COLO668 (cell line): ENCODE results near the gene HSPA12B.

ENCODE experiments used
- DNase-seq: peaks from one replicate; lab custom pipeline; 2025; ENCODE audit not compliant: unreplicated experiment; lab: John Stamatoyannopoulos, UW

HSPA12B gene

DNA sequence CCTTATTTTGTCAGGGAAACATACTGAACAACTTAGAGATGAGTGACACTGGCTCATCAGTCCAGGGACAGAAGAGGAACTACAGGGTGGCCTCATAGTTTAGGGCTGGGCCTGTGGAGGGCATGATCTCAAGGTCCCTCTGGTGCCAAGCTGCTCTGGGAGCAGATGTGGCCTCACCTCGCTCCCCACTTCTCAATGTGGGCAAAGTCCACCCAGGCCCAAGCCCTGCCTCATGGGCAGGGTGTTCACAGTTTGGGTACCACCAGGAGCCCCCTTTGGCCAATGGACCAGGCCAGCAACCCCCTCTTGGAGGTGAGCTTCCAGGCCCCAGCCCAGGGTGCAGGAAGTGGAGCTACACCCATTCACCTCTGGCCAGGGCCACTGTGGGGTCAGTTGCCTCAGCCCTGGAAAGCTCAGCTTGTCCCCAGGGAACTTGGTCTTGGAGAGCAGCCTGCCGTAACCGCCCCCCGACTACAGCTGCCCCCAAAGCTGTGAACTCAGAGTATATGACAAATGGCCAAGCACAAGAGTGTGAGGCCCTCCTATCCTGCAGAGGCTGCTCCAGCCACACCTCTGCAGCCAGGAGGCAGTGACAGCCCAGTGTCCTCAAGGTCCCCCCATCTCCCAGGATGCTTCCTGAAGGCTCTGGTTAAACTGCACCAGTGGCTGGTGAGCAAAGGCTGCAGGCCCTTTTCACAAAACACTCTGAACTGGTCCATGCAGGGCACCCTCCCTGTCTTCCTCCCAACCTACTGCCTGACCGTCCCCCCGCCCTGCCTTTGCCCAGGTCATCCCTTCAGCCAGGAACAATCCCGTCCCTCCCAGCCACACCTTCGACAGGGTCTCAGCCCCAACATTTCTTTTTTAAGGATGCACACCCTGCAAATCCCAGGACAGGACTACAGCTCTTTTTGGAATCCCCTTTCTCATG, 31.5 kb downstream of the HSPA12B start:
- no peak for DNase-seq

DNA sequence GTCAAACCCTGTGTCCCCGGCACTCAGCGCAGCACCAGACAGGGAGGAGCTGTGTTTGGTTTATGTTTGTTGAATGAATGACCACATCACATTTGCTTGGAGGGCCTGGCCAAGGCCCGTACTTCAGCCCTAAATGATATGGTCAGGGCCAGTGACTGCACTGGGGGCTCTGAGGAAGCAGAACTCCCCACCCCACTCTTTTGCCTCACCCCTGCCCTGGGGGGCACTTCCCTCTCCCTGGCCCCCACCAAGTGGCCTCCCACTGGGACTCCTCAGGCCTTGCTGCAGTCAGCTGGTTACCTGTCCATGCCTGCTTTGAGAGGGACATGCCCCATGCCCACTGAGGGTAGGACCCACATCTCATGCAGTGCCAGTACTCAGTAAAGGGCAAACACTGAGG, 32.2 kb downstream of the HSPA12B start:
- DNase-seq: no peak

DNA sequence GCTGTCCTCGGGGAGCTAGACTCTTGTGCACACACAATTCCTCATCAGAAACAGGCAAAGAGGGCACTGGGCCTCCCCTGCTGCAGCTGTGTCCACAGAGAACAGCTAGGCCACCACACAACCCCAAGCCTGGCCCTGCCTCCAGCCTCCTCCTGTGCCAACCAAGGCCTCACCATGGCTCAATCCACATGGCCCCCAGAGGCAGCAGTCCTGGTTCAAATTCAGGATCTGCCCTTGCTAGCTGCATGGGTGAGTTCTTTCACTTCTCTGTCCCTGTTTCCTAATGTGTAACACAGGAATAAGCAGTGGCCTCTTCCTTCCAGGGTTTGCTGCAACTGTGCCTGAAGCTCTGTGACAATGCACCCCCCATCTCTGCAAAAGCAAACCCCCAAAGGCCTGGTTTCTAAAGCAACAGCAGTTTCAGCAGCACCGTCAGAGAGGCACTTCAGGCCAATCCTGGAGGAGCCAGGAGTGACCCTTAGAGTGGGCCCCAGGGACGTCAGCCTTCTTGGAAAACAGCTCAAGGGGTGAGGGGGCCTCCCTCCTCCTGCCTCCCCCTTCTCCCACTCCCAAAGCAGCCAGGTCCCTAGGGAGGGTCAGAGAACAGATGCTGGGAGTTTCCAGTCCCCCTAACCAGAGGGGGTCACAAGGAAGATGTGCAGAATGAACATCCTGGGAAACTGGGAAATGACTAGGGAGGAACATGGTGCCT, 32.8 kb downstream of the HSPA12B start:
- peak; percentile 21 for DNase-seq

DNA sequence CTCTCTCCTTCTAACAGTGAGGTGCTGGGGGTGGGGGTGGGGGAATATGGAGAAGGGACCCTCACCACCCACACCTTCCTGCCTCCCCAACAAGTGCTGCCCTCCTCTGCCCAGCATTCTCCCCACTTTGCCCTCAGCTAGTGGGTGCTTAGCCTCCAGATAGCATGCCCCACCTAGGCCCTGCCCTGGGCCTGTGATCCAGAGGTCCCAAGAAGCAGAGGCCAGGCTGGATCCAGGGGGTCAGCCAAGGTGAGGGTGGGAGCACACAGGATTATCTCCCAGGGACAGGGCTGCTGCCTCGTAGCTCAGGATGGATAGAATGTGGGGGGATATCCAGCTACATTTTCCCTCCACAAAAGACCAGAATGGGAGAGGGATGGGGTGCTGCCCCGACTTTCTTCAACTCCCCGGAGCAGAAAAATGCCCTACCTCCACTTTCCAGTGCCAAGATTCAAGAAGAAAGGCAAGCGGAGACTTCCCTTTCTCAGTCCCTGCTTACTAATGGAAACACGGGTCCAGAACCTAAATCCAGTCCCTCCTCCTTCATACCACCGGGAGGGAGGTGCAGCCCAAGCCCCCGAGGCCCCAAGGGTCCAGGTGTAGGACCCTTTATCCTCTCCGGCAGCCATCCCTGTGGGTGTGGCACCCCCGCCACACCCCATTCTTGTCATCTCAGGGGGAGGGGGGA, 34.1 kb downstream of the HSPA12B start:
- no peak for DNase-seq

DNA sequence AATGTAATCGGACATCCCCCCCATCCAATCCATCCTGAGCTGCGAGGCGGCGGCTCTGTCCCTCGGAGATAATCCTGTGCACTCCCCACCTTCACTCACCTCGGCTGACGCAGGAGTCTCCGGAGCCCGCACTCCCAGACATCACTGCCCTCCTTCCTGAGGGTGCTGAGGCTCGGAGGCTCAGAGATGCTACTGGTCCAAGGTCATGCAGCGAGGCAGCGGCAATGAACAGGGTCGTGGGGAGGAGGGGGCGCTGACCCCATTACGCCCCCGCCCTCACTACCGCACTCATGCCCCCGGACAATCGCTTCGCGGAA, 34.6 kb downstream of the HSPA12B start:
- DNase-seq: peak; percentile 20

DNA sequence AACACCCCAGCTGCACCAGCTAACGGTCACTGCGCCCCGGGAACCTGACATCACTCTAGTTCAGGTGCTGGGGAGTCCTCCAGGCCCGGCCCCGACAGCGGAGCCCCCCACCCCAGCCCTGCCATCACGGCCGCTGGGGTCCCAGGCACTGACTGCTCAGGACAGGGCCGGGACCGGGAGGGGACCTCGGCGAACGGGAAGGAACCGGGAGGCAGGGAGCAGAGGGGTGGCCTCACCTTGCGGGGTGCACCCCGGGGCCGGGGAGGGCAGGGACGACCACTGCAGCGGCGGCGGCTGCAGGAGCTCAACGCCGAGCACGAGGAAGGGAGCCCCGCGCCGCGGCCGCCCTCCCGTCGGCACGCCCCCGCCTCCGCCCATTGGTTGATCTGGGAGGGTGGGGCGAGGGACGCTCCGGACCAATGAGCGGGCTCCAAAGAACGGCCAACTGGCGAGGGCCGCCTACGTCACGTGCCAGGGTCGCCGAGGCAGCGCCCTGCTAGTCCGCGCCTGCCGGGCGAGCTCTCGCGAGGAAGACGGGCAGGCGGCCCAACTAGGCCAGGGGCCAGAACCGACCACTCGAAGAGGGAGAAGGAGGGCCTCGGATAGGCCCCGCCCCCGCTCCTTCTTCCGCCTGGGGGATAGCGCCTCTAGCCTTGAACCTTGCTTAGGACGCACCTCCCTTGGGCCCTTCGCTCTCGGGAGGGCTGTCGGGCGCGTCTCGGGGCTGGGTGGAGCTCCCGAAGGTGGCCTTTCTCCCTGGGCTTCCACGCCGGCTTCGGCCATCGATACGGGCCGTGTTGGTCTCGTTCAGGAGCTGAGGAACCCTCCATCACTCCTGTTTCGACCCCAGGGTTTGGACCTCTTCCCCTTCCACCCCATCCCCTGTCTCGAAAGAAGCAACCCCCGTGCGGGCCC, 35.2 kb downstream of the HSPA12B start, which contains the start of gene ADISSP:
ADISSP (minus strand) TSS at position 327 of the 915 bp plus-strand sequence. CDS start 7,653 bp downstream, outside the sequence.
- peak; percentile 99 for DNase-seq

DNA sequence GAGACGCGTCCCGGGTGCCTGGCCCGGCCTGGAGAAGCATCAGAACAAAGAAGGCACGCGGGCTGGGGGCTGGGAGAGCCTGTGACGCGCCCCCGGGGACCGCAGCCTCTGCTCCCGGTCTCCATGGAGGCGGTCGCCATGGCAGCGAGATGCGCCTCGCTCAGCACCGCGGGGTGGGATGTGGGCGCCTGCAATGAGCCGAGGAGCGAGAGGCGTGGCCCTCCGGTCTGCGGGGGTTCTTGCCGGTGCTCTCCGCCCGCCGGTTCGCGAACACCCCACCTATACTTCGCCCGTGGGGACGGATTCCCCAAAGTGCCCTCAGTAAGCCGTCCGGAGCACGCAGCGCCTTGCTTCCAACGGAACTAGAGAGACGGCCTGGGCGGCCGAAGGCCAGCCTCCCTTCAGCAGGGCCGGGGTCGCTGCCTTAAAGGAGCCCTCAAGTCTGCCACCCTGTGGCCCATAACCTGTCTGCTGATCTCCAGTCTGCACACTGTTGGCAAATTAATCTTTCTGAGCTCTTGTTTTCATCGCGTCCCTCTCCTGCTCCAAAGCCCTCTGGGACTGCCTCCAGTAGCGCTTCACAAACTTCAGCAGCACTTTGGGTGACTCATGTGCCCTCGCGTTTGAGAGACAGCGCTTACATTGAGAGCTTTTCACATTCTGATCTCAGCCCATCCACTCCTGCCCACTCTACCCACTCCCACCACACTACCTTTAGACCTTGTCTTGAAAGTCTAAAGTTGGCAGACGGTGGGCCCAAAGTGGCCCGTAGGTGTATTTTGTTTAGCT, 36.1 kb downstream of the HSPA12B start:
- peak; percentile 91 for DNase-seq

DNA sequence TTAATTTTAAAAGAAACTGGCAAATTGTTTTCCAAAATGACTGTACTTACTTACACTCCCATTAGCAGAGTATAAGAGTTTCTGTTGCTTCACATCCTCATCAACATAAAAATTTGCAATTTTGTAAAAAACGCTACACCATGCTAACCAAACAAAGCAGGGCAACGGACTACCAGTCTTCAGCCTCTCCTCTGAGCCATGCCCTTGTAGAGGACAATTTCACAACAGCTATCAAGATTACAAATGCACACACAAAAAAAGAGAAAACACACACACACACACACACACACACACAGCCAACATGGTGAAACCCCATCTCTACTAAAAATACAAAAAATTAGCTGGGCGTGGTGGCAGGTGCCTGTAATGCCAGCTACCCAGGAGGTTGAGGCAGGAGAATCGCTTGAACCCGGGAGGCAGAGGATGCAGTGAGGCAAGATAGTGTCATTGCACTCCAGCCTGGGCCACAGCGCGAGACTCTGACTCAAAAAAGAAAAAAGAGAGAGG, 39.1 kb downstream of the HSPA12B start:
- no peak for DNase-seq

DNA sequence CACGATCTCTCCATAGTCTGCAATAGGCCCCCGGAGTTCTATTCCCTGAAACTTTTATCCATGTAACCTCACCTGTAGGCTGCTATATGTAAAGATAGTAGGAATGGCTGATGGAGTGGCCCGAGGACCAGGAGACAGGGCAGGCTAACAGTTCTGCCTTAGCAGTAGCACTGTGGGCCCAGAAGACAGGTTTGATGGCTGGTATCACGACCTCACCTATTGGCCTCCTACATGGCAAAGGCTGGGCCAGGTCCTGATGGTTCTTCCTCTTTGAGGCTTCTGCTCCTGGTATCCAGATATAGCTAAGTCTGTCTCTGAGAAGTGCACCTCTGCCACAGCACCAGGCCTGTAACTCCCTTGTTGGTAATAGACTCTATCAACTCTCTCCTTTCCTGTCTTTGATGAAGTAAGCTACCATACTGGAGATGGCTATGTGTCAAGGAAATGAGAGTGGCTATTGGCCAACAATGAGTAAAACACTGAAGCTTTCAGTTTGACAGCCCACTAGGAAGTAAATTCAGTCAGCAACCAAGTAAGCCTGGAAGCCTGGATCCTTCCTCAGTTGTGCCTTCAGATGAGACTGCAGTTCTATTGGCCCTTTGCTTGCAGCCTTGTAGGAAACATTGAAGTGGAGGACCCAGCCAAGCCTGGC, 43.1 kb downstream of the HSPA12B start:
- DNase-seq: no peak

DNA sequence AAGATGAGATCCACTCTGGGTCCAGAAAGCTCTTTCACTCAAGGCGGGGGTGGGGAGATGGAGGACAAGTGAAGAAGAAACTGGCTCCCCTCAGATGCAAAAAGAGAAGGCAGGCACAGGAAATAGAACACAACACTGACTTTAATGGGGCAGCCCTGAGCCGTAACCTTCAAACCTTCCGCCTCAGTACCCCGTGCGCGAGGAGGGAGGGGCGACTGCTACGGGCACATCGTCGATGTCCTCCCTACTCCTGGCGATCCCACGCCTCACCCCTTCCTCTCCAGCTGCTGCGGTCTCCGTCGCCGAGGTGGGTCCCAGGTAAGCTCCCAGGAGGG, 44.9 kb downstream of the HSPA12B start:
- no peak for DNase-seq

DNA sequence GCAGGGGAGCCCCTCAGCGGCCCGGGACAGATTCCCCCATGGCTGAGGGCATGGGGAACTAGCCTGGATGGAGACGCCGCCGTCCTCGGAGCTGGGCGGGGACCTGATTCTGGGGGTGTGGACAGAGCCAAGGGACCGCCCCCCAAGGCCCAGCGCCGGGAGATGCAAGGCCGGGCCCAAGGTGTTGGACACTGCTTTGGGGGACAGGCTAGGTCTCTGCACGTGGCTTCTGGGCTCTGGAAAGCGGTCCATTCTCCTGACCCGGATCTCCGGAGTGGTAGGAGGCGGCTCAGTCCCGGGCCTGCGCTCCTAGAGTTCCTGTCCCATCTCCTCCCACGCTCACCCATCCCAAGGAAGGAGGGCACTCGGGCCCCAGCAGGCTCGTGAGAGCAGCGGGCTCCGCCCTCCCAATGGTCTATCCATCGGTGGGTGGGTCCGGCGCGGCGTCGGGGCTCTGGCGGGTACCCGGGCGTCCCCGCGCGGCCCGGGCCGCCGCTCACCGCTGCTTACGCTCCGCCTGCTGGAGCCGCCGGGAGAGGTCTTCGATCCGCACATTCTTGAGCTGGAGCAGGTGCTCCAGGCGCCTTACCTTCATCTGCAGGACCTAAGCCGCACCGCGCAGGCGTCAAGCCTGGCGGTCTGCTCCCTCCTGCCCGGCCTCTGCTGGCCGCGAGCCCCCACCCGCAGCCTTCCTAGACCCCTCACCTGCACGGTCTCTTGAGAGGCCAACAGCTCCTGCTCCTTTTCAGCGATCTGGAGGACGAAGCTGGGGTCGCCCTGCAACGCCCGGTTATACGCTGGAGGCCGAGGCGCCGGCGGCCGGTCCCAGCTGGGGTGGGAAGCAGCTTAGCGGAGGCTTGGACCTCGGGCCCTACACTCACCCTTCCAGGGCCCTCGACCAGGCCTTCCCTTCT, 45.5 kb downstream of the HSPA12B start:
- DNase-seq: peak; percentile 55

DNA sequence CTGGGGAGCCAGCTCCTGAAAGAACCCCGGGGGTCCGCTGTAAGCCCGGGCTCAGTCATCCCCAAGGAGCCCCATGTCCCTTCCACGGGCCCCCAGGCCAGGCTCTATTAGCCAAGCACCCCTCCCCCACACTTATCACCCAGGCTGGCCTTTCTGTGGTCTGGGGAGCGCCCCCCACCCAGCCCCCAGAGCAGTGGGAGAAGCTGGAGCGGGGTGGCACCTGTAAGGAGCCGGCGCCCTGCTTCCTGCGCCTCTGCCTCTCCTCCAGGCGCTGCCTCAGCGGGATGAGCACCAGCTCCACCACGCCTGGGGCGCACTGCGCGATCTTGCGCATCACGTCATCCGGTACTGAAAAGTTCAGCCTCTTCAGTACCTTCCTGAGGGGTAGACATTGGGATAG, 46.5 kb downstream of the HSPA12B start:
- DNase-seq: no peak

DNA sequence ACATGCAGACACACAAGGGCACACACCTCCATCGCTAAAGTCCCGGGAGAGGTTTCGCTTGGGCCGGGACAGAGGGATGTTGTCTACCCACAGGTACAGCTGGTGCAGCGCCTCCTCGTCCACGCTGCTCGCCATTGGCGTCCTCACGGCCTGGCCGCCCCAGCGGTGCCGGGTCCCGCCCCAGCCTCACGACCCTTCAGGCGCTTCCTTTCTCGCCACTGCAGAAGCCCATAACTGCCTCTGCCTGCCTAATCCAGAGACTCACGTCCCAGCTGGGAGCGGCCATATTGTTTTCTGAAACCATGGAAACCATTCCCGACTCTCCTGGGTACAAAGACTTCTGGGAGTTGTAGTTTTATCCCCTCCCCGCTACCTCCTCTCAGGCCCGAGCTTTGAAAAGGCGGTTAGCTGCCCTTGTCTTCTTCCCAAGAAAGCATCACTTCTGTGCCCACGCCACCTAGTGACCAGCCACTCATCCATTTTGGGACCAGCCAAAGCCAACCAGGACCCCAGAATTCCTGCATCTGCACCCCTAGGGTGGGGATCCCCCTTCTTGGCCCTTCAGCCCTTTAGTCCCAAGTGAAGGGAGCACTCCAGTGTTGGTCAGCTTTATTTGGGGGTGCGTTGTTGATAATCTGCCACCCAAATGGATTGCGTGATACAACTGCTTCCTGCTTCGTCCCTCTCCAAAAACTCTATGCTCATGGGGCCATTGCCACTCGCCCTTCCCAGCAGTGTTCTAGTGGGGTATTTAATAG, 48.8 kb downstream of the HSPA12B start, which contains the start of gene SPEF1:
SPEF1 (minus strand) TSS at position 296 of the 758 bp plus-strand sequence; CDS start at position 135, 161 bp downstream.
- DNase-seq: peak; percentile 88

DNA sequence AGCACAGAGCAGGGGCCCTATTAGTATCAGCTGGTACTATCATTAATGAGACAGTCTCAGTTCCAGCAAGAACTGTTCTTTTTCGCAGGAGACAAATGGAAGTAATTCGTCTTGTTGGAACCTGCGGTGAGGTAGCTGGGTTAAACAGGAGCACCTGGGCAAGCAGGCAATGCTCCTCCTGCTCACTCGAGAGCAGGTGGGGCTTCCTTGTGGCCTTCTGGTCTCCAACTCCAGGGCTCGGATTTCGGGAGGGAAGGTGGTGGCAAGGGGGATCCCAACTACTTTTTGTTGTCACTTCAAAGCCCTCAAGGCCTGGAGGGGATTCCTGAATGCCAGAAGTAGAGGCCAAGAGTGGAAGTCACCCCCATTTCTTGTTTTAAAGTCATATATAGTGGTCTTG, 50.1 kb downstream of the HSPA12B start:
- no peak for DNase-seq

DNA sequence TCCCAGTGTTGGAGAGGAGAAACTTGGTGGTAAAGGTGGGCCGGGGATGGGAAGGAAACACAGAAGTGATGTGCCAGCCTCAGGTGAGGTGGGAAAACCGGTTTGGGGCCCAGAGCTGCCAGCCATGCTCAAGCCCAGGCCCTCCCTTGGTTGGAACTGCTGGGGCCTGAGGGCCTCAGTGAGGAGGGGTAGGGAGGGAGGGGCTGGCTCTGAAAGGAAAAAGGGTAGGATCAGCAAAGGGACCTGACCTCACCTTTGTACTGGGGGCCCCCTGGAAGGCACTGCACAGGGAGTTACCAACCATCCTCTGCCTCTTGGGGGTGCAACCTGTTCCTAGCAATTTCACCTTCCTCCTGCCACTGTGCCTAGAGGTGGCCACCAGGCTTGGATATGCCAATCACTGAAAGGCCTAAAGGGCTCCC, 50.6 kb downstream of the HSPA12B start:
- peak; percentile 26 for DNase-seq

DNA sequence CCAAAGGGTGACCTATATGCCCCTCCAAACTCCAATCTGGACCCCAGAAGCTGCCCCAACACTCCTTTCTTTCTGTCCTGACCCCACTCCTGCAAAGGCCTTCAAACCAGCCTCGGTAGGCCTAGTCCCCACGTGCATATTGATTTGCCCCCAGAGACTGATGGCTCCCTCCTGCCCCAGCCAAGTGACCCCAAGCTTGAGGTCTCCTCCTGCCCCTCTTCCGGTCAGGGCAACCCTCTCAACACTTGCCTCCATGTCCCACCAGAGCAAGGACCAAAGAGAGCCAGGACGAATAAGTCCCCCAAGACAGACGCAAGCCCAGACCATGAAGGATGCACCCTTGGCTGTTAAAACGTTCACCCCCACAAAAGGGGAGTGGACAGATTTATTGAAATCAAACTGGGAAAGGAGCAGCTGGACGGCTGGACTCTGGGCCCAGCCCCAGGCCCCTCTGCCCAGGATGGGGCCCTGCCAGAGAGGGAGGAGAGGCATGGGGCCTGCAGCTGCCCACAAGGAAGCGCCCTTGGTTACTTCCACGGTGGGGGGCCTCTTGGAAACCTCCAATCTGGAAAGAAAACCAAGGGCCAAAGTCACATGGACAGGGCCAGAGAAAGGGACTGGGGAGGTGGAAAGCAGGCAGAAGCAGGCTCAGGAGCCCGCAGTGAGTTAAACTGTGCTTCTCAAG, 51.2 kb downstream of the HSPA12B start:
- DNase-seq: no peak
